GM12878 (cell line): Measurements from ENCODE around the gene CDYL2. TPM values are rescaled to one million over a fixed set of nuclear protein-coding genes. Genes with fewer than 3 reads are reported as not detected.

ENCODE experiments used
- CBFB ChIP-seq: IDR thresholded peaks from 2 replicates; pipeline ENCODE4 v1.6.1; 2016; ENCODE audit warnings: antibody characterized with exemption, low read depth
- EGR1 ChIP-seq, 2 experiments: IDR thresholded peaks; 1 replicate in 1 of 2; 2 replicates in 1 of 2; pipeline ENCODE4 v1.6.1; 2011 to 2012; ENCODE audit warnings: low read depth in 2 of 2, low read length in 2 of 2, borderline replicate concordance in 1 of 2, mild to moderate bottlenecking in 1 of 2, moderate library complexity in 1 of 2
- FOXK2 ChIP-seq: fragments of 450-650 bp; IDR thresholded peaks from 2 replicates; pipeline ENCODE4 v1.6.1; 2017; ENCODE audit warnings: mild to moderate bottlenecking, moderate library complexity
- FOXM1 ChIP-seq: IDR thresholded peaks from 2 replicates; pipeline ENCODE4 v1.6.1; 2012; ENCODE audit warnings: low read depth, mild to moderate bottlenecking, inconsistent platforms, low read length, moderate library complexity
- GATAD2B ChIP-seq: fragments of 450-650 bp; conservative IDR thresholded peaks from 2 replicates; pipeline ENCODE4 v1.6.1; 2017; ENCODE audit warnings: low read depth, mild to moderate bottlenecking, moderate library complexity
- HDGF ChIP-seq: fragments of 450-650 bp; IDR thresholded peaks from 2 replicates; pipeline ENCODE4 v1.6.1; 2016; ENCODE audit warnings: antibody characterized with exemption
- JUND ChIP-seq: IDR thresholded peaks from 2 replicates; pipeline ENCODE4 v1.6.1; 2012; ENCODE audit warnings: low read depth, mild to moderate bottlenecking, low read length, improper control_type of control experiment, moderate library complexity
- NFIC ChIP-seq: IDR thresholded peaks from 2 replicates; pipeline ENCODE4 v1.6.1; 2012; ENCODE audit warnings: low read depth, mild to moderate bottlenecking, inconsistent platforms, low read length, moderate library complexity
- PKNOX1 ChIP-seq: fragments of 450-650 bp; IDR thresholded peaks from 2 replicates; pipeline ENCODE4 v1.6.1; 2016; ENCODE audit warnings: mild to moderate bottlenecking
- PML ChIP-seq: IDR thresholded peaks from 2 replicates; pipeline ENCODE4 v1.6.1; 2012; ENCODE audit warnings: low read length, inconsistent platforms
- POLR2AphosphoS2 ChIP-seq: IDR thresholded peaks from 2 replicates; pipeline ENCODE4 v1.6.1; 2011; ENCODE audit warnings: low read depth, mild to moderate bottlenecking, low read length, improper control_type of control experiment, moderate library complexity
- POU2F2 ChIP-seq: IDR thresholded peaks from 3 replicates; pipeline ENCODE4 v1.6.1; 2011; ENCODE audit warnings: low read depth, mild to moderate bottlenecking, low read length, borderline replicate concordance
- RAD21 ChIP-seq: IDR thresholded peaks from 2 replicates; pipeline ENCODE4 v1.6.1; 2011; ENCODE audit warnings: mild to moderate bottlenecking, low read depth, low read length, moderate library complexity; ENCODE audit not compliant: insufficient read depth
- RBBP5 ChIP-seq: fragments of 200-600 bp; sonication (generic); conservative IDR thresholded peaks from 2 replicates; pipeline ENCODE4 v1.6.1; 2016
- SIN3A ChIP-seq: IDR thresholded peaks from 2 replicates; pipeline ENCODE4 v1.6.1; 2012; ENCODE audit warnings: low read depth, low read length, improper control_type of control experiment
- SMARCA5 ChIP-seq: fragments of 450-650 bp; IDR thresholded peaks from 2 replicates; pipeline ENCODE4 v1.6.1; 2017; ENCODE audit warnings: mild to moderate bottlenecking
- SMC3 ChIP-seq: IDR thresholded peaks from 2 replicates; pipeline ENCODE4 v1.6.1; 2011; ENCODE audit warnings: low read length, improper control_type of control experiment, borderline replicate concordance
- SP1 ChIP-seq: IDR thresholded peaks from one replicate; pipeline ENCODE4 v1.6.1; 2011; ENCODE audit warnings: low read depth, low read length
- SRF ChIP-seq, 2 experiments: IDR thresholded peaks; 2 replicates each; pipeline ENCODE4 v1.6.1; 2011; ENCODE audit warnings: low read depth in 2 of 2, low read length in 2 of 2, mild to moderate bottlenecking in 1 of 2, moderate library complexity in 1 of 2
- STAT3 ChIP-seq: IDR thresholded peaks from 2 replicates; pipeline ENCODE4 v1.6.1; 2011; ENCODE audit warnings: low read depth, low read length, improper control_type of control experiment
- TAF1 ChIP-seq: IDR thresholded peaks from 2 replicates; pipeline ENCODE4 v1.6.1; 2011; ENCODE audit warnings: mild to moderate bottlenecking, low read depth, low read length, borderline replicate concordance
- TCF7 ChIP-seq: IDR thresholded peaks from 2 replicates; pipeline ENCODE4 v1.6.1; 2014; ENCODE audit warnings: antibody characterized with exemption, borderline replicate concordance
- ZNF384 ChIP-seq: IDR thresholded peaks from 2 replicates; pipeline ENCODE4 v1.6.1; 2012; ENCODE audit warnings: low read depth, mild to moderate bottlenecking, low read length, improper control_type of control experiment, borderline replicate concordance
- polyA plus RNA-seq, 11 experiments: library from polyadenylated mRNA; depleted of rRNA in 4 of 11; unstranded in 6 of 11; stranded (reverse) in 5 of 11; fragments of >200 nt; fragmentation: Nextera tagmentation in 4 of 11; fragmentation: Illumina TruSeq in 1 of 11; extraction: Ambion mirVana in 4 of 11; extraction: Trizol in 1 of 11; gene quantifications; 1 replicate in 1 of 11; 2 replicates in 10 of 11; pipeline versions ENCODE4 v1.2.1 to v1.2.3, GENCODE V29; 2011 to 2016; ENCODE audit warnings: inconsistent platforms in 2 of 11, missing spikeins in 2 of 11, low read depth in 1 of 11
- total RNA-seq, 4 experiments: library from RNA; depleted of rRNA in 3 of 4; stranded (reverse); fragments of >200 nt in 3 of 4; fragmentation: Illumina TruSeq in 1 of 4; extraction: Trizol in 1 of 4; gene quantifications; 2 replicates each; pipeline versions ENCODE4 v1.2.1 to v1.2.3, GENCODE V29; 2013 to 2021
- TF ChIP-seq, protein P1 (sequence below): IDR thresholded peaks from 2 replicates; pipeline ENCODE4 v1.6.1; 2011; ENCODE audit warnings: borderline replicate concordance, low read depth, mild to moderate bottlenecking, moderate library complexity, mixed read lengths, low read length; ENCODE audit not compliant: insufficient read depth; ENCODE audit errors: extremely low read length
- TF ChIP-seq, protein P2 (sequence below): IDR thresholded peaks from 2 replicates; pipeline ENCODE4 v1.6.1; 2012; ENCODE audit warnings: low read length, inconsistent platforms
- TF ChIP-seq, protein P3 (sequence below): fragments of 450-650 bp; IDR thresholded peaks from 2 replicates; pipeline ENCODE4 v1.6.1; 2017; ENCODE audit warnings: antibody characterized with exemption, mild to moderate bottlenecking, moderate library complexity

Gene CDYL2
- total and polyA plus RNA-seq, 10 of the 15 experiments (the other 5 are each of a cell fraction or from before 2014, with no cell fraction given): 0.27 to 22.9 (median 3.9) TPM

DNA sequence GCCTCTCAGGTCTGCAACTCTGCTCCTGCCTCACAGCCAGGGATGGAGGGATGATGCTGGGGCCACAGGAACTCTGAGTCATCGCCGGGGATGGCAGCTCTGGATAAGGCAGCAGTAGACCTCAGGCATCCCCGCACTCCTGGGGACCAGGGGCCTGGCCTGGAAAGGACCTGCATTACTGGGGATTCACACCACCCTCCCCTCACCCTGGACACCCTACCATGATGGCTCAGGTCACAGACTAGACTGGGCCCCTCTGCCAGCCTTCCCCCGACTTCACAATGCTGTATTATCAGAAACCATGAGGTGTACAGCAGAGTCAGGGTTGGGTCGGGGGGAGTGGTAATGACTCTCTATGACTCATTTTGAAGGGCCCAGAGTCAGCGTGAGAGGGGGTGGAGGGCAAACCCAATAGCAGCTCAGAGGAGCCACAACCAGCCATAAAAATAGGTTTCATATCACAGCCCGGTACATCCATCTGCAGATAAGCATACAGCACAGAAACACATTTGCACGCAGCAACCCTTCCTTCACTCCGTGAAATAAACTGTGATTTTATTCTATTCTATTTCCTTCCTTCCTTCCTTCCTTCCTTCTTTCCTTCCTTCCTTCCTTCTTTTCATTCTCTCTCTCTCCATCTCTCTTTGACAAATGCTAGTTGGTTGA is 234.8 kb downstream of the CDYL2 start (continued):
- TF ChIP-seq POLR2AphosphoS2 (no peak), CBFB (peak; percentile 34; the same call in 1 of the 2 replicates), GATAD2B (no peak), SMC3 (no peak), POU2F2 (no peak), NFIC (peak; percentile 72; the same call in 1 of the 2 replicates), RBBP5 (no peak), PML (no peak), FOXK2 (no peak), STAT3 (no peak), SP1 (no peak), RAD21 (peak; percentile 6; the same call in 1 of the 2 replicates), HDGF (no peak), JUND (no peak), FOXM1 (peak; percentile 60; the same call in 1 of the 2 replicates), SMARCA5 (no peak), ZNF384 (no peak), PKNOX1 (no peak), SRF (IDR thresholded peaks at IDR 0.05; ENCODE audit: low read depth in 2 of 2, low read length in 2 of 2) (no peak), EGR1 (IDR thresholded peaks at IDR 0.05; ENCODE audit: borderline replicate concordance in 1 of 2, low read depth in 2 of 2, low read length in 2 of 2) (peak in 1 of 2 experiments; percentile 71; a peak in 2 of 3 replicates), SIN3A (no peak), TAF1 (no peak; the same call in 1 of the 2 replicates), TCF7 (no peak)
- TF ChIP-seq, protein P1, sequence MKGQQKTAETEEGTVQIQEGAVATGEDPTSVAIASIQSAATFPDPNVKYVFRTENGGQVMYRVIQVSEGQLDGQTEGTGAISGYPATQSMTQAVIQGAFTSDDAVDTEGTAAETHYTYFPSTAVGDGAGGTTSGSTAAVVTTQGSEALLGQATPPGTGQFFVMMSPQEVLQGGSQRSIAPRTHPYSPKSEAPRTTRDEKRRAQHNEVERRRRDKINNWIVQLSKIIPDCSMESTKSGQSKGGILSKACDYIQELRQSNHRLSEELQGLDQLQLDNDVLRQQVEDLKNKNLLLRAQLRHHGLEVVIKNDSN: no peak
- TF ChIP-seq, protein P2, sequence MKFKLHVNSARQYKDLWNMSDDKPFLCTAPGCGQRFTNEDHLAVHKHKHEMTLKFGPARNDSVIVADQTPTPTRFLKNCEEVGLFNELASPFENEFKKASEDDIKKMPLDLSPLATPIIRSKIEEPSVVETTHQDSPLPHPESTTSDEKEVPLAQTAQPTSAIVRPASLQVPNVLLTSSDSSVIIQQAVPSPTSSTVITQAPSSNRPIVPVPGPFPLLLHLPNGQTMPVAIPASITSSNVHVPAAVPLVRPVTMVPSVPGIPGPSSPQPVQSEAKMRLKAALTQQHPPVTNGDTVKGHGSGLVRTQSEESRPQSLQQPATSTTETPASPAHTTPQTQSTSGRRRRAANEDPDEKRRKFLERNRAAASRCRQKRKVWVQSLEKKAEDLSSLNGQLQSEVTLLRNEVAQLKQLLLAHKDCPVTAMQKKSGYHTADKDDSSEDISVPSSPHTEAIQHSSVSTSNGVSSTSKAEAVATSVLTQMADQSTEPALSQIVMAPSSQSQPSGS: no peak
- TF ChIP-seq, protein P3, sequence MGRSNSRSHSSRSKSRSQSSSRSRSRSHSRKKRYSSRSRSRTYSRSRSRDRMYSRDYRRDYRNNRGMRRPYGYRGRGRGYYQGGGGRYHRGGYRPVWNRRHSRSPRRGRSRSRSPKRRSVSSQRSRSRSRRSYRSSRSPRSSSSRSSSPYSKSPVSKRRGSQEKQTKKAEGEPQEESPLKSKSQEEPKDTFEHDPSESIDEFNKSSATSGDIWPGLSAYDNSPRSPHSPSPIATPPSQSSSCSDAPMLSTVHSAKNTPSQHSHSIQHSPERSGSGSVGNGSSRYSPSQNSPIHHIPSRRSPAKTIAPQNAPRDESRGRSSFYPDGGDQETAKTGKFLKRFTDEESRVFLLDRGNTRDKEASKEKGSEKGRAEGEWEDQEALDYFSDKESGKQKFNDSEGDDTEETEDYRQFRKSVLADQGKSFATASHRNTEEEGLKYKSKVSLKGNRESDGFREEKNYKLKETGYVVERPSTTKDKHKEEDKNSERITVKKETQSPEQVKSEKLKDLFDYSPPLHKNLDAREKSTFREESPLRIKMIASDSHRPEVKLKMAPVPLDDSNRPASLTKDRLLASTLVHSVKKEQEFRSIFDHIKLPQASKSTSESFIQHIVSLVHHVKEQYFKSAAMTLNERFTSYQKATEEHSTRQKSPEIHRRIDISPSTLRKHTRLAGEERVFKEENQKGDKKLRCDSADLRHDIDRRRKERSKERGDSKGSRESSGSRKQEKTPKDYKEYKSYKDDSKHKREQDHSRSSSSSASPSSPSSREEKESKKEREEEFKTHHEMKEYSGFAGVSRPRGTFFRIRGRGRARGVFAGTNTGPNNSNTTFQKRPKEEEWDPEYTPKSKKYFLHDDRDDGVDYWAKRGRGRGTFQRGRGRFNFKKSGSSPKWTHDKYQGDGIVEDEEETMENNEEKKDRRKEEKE: no peak
